NCI-H2196 treated with DMSO at 0.1 percent for 48 hours (cell line): Measurements from ENCODE around the gene IFITM10.

Experiments used
- DNase-seq: peaks from one replicate; lab custom pipeline; 2025; ENCODE audit not compliant: unreplicated experiment; lab: John Stamatoyannopoulos, UW

IFITM10 gene

DNA sequence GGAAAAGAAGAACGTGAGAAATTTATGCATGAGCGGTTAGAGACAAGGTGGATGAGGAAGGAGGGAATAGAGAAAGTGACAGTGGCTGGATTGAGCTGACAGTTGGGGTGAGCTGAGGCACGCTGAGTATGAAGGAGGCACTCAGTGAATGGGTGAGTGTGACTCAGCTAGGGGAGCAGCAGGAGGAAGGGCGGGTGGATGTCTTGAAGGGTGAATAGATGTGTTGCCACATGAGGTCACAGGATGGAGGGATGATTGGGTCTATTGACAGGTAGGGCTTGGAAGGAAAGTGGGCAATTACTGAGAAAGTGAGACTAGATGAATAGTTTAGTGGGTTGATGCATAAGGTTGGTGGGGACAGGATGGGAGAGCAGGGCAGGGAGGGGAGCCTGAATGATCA is 8.0 kb downstream of the IFITM10 start:
- no peak for DNase-seq

- DNase-seq, result no peak
Measured at GRCh38 chr11:1741741-1742140, 8.7 kb downstream of the IFITM10 start.

DNA sequence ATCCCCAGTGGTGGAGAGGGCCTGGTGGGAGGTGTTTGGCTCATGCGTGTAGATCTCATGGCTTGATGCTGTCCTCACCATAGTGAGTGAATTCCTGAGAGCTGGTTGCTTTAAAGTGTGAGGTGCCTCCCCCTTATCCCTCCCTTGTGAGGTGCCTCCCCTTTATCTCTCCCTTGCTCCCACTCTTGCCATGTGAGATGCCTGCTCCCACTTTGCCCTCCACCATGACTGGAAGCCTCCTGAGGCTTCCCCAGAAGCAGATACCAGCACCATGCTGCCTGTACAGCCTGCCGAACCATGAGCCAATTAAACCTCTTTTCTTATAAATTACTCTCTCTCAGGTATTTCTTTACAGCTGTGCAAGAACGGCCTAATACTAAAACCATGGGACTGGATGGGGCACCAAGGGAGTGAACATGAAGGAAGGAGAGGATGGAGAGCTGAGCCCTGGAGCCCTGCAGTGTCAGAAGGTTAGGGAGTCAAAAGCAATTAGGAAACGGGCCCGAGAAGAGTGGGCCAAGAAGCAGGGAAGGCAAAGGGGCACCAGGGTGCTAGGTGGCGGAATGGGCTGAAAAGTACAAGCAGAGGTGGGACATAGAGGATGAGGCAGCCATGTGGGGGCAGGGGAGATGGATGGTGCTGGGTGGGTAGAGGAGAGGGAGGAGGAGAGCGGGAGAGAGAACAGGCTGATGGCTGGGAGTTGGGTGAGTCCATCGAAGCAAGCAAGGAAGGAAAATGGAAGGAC is 9.4 kb downstream of the IFITM10 start:
- DNase-seq, result no peak

- no peak for DNase-seq
Measured at GRCh38 chr11:1739576-1739975, 10.8 kb downstream of the IFITM10 start.

DNA sequence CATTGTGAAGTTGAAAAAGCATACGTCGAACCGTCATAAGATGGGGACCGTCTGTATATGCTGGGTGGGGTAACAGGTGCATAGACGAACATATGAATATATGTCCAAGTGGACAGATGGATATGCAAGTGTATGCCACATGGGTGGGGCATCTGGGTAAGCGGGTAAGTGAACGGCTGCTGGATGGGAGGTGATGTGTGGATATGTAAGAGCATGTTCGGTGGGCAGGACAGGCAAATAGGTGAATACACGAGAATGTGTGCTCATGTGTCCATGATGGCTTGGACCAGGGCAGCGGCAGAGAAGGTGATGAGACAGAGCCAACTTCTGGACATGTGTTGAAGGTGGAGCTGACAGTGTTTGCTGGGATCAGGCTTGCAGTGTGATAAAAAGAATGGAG is 12.0 kb downstream of the IFITM10 start:
- DNase-seq, result no peak

GRCh38 chr11:1737080-1737757 is 13.2 kb downstream of the IFITM10 start:
- no peak for DNase-seq

DNA sequence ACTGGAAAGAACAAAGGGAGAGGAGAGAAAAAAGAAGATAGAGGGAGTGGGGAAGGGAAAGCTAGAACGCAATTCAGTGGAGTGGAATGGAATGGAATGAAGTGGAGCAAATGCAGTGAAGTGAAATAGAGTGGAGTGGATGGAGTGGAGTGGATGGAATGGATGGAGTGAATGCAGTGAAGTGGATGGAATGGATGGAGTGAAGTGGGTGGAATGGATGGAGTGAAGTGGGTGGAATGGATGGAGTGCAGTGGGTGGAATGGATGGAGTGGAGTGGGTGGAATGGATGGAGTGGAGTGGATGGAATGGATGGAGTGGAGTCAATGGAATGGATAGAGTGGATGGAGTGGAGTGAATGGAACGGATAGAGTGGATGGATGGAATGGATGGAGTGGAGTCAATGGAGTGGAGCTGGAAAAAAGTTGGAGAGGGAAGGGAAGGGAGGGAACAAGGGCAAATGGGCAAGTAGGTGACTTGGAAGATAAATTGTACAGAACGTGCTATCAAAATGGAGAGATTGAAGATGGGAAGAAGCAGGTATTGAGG is 13.9 kb downstream of the IFITM10 start:
- DNase-seq, result no peak

GRCh38 chr11:1735271-1735670 is 15.1 kb downstream of the IFITM10 start:
- no peak for DNase-seq

- DNase-seq, result no peak
Measured at GRCh38 chr11:1734641-1735081, 15.7 kb downstream of the IFITM10 start.

DNA sequence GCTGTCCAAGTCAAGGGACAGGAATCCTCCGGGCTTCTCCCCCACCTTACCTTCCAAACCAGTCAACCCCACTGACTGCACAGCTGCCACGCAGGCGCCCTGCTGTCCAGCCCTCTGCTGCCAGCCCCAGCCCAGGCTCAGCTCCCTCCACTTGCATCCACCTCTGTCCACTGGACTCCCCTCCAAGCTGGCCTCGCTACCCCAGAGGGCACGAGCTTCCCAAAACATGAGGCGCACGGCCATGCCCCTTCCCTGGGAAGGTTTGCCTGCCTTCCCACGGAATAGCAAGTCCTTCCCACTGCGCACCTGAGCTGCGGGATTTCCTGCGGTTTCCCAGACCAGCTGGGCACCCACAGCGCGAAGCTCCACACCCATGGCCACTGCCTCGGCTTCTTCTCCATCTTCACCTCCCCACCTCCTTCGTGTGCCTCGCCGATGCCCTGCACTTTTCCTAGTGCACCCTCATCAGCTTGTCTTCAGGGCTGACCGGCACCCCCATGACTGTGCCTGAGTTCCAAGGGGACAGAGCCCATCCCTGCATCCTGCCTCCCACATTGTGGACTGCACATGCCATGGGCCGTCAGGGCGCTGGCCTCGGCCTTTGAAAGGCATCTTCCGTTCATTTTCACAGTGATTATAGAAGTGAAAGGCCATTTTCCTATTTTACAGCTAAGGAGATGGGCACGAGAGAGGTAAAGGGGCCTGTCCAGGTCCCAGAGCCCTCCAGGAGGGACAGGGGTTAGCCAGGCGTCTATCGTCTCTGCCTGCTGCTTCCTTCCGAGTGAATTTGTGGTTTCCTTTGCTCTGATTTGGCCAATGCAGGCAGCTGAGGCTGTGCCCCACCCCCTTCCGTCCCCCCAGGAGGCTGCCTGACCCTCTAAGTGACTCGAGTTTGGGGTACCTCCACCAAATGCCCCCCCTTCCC is 16.4 kb downstream of the IFITM10 start:
- no peak for DNase-seq

DNA sequence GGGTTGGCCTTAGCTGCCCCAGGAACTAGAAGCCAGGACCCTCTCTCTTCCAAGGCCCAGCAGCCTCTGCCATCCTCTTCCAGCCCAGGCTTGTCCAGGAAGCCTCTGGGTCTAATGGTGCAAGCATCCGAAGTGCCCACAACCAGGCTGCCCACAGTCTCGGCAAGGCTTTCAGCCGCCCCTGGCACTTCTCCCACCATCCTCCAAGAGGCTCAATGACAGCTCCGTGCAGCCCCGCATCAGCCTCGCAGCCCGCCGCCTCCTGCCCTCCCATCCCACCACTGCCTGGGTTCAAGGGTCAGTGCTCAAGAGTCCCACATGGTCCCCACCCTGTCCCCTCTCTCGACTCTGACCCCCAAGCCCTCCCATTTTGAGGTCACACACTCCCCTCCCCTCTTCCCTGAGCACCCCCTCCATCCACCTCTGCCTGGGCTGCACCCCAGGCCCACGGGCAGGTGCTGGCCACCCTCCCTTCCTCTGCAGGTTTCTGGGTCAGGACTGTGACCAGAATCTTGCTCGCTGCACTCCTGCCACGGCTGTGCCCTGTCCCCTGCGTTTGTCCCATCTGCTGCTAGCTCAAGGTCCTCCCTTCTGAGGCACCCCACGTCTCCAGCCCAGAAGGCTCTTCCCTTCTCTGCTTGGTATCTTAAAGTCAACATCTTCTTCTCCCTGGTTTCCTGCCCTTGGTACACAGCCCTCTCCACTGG is 17.2 kb downstream of the IFITM10 start:
- no peak for DNase-seq

DNA sequence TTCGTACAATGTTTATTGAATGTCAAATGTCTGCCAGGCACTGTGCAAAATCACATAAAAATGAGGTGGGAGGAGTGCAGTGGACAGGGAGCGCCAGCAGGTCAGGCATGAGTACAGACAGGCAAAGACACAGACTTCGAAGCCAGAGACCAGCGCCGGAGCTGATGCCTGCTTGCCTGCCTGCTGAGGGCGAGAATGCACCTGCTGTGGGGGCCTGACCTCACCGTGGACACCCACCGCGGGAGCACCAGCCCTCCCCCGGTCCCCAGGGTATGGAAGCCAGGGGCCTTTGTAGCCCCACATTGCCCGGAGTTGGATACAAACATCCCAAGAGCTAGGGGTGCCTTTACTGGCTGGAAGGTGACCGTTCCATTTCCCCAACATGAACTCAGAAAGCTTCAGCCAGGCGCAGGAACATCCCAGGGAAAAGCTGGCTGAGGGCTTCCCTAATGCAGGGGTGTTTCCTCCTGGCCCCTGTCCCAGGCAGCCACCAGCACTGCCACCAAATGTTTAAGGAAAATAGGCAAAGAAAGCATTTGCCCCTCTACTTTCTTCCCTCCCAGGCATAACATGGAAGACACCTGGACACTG is 17.9 kb downstream of the IFITM10 start:
- DNase-seq, result no peak

DNA sequence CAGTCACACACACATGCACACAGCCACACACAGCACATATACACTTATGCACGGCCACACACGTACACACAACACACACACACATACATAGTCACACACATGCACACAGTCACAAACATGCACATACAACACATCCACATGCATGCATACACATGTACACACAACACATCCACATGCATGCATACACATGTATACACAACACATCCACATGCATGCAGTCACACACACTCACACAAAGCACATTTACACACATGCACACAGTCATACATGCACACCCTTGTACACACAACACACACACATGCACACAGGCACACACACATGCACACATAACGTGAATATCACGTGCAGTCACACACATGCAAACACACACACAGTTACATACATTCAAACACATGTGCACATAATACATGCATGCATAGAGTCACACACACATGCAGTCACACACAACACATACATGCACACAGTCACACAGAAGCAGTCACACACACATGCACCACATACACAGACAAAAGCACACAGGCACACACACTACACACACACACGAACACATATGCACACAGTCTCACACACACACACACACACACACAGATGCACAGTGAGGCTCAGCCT is 18.8 kb downstream of the IFITM10 start:
- DNase-seq, result no peak

GRCh38 chr11:1730059-1730629 is 20.3 kb downstream of the IFITM10 start:
- no peak for DNase-seq

DNA sequence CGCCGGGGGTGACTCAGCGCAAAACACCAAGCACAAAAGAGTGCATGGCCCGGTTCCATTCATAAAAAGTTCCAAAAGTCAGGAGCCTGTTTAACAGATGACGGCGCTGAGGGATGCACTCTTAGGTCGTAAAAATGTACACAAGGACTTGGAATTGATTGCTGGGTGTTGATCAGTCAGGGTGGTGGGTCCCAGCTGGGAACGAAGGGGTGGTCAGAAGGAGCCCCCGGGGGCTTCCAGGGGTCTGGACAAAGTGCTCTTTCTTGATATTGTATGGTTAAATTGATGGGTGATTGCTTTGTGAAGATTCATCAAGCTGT is 20.7 kb downstream of the IFITM10 start:
- no peak for DNase-seq

DNA sequence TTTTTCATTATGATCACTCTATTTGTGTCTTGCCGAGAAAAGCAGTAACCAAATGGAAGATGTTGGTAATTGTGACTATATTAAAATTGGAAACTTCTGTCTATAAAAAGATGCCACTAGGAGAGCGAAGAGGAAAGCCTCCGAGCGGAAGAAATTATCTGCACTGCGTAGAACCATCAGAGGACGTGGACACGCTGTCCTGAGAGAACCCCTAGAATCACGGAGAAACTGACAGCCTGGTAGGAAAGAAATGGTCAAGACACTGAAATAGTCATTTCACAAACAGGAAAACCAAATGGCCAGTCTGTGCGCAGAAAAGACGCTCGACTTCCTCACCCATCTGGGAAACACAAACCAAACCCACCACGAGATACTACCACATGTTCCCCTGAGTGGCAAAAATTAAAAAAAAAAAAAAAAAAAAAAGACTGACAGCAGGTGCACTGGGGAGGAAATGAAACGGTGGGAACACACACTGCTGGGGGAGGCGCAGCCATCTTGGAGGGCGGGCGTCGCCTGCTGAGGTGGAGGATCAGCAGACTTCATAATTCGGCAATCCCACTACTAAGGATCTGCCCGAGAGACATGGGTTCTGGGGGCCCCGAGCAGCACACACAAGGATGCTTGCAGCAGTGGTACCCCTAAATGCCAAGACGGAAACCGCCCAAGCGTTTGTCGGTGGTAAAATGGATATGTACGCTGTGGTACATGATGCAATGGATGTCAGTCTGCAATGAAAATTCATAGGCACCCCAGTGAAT is 21.3 kb downstream of the IFITM10 start:
- no peak for DNase-seq

DNA sequence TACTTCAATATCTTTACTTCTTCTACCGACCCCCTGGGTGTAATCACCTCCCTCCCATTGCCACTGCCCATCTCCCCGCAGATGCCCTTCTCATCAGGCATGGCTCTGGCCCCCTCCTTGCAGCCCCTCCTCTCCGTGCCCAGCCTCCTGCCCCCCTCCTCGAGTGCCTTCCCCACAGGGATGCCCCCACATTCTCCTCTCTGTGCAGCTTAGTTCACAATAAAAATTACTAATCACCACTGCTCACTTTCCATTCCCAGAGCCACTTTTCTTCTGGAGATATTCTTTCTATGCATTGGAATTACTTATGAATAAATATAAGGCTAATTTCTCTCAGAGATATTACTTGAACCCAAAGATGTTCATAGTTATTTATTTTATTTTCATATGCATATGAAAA is 22.1 kb downstream of the IFITM10 start:
- no peak for DNase-seq

DNA sequence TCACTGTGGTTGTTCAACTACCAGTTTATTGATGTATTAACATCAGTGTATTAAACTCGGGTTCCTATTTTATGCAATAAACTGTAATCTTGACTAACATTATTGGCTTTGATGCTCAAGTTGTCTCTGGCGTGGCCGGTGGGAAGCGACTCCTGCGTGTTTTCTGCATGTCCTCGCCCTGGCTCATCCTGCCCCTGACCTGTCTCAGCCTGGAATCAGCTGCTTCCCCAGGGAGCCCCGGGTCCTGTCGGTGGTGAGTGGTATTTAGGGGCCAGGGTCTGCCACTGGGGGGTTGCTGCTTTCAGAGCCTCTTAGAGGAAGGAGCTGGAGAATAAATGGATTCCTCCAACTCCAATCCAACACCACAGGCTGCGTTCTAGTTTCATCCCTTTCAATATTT is 22.5 kb downstream of the IFITM10 start:
- no peak for DNase-seq

DNA sequence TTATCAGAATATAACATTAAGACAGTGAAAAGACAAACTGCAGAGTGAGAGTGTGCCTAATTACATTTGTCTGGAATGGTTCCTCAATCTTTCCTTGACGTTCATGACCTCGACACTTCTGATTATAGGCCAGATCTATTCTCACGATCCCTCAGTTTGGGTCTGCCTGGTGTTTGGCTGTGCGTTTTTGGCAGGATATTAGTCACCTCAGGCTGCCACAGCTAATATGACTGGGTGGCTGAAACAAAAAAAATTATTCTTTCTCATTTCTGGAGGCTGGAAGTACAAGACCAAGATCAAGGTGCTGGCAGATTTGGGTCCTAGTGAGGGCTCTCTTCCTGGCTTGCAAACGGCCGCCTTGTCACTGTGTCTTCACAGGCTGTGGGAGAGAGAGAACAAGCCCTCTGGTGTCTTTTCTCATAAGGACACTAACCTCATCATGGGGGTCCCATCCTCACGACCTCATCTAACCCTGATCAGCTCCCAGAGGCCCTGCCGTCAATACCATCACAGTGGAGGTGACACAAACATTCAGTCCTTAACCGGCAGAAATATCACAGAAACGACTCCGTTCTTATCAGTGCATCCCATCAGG is 23.2 kb downstream of the IFITM10 start:
- DNase-seq, result no peak
